ACC112 (cell line): ENCODE measurements around the gene VTI1A.

Experiments
- H2AFZ ChIP-seq: fragments of 200-600 bp; sonication (generic); one replicate; pipeline ENCODE4 v1.6.0; 2017; ENCODE audit warnings: antibody characterized with exemption, low read length; ENCODE audit not compliant: unreplicated experiment
- H3K27ac ChIP-seq: fragments of 200-600 bp; sonication (generic); 2 replicates; pipeline ENCODE4 v1.5.1; 2014; ENCODE audit warnings: low read depth, mild to moderate bottlenecking, antibody characterized with exemption, low read length, moderate library complexity
- H3K27me3 ChIP-seq: fragments of 200-600 bp; sonication (generic); 2 replicates; pipeline ENCODE4 v1.6.1; 2014; ENCODE audit warnings: mild to moderate bottlenecking, antibody characterized with exemption, low read length, moderate library complexity, mixed read lengths; ENCODE audit not compliant: insufficient read depth
- H3K36me3 ChIP-seq: fragments of 200-600 bp; sonication (generic); 2 replicates; pipeline ENCODE4 v1.6.1; 2016; ENCODE audit warnings: mild to moderate bottlenecking, antibody characterized with exemption, low read length, moderate library complexity, mixed read lengths; ENCODE audit not compliant: insufficient read depth
- H3K4me1 ChIP-seq: fragments of 200-600 bp; sonication (generic); one replicate; pipeline ENCODE4 v1.6.1; 2016; ENCODE audit warnings: low read length, mixed read lengths; ENCODE audit not compliant: insufficient read depth, unreplicated experiment, control insufficient read depth
- H3K4me3 ChIP-seq: fragments of 200-600 bp; sonication (generic); 2 replicates; pipeline ENCODE4 v1.5.1; 2014; ENCODE audit warnings: mild to moderate bottlenecking, low read depth, low read length
- H3K79me2 ChIP-seq: fragments of 200-600 bp; sonication (generic); one replicate; pipeline ENCODE4 v1.6.0; 2016; ENCODE audit warnings: low read length; ENCODE audit not compliant: control insufficient read depth, unreplicated experiment, insufficient read depth

The VTI1A gene

GRCh38 chr10:112816033-112816430 is 369.0 kb downstream of the VTI1A start:
- H3K36me3 ChIP-seq = no peaks in the 10 kb centered on the region
- H3K79me2 ChIP-seq = no peaks in the 10 kb centered on the region
- H3K27ac ChIP-seq = peak overlapping the region; percentile 24; the same call in 1 of the 2 replicates
- peak overlapping the region; percentile 3 for H3K4me3 ChIP-seq
- H2AFZ ChIP-seq = no peak overlapping the region
- H3K27me3 ChIP-seq = no peaks in the 10 kb centered on the region
- H3K4me1 ChIP-seq = peaks cover 26% of the 10 kb centered on the region

DNA sequence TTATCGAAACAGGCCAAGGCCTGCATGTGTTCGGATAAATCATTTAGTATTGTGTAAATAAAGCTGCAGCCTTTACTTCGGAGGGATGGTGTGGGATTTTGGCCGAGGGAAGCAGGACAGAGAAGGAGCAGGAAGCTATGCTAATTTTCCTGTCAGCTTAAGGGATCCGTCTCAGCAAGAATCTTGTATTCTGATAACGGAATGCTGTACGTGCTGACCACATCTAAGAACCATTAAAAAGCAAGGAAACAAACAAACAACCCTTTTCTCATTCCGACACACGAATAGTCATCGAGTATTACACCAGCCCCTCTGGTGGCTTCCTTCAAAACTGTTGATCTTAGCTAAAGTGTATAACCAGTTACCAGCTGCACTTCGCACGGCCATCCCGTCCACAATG is 369.9 kb downstream of the VTI1A start:
- no peak overlapping the region for H2AFZ ChIP-seq
- peaks cover 26% of the 10 kb centered on the region for H3K4me1 ChIP-seq
- H3K27me3 ChIP-seq = no peaks in the 10 kb centered on the region
- no peak overlapping the region for H3K4me3 ChIP-seq
- H3K36me3 ChIP-seq = no peaks in the 10 kb centered on the region
- H3K27ac ChIP-seq = no peak overlapping the region
- H3K79me2 ChIP-seq = no peaks in the 10 kb centered on the region

DNA sequence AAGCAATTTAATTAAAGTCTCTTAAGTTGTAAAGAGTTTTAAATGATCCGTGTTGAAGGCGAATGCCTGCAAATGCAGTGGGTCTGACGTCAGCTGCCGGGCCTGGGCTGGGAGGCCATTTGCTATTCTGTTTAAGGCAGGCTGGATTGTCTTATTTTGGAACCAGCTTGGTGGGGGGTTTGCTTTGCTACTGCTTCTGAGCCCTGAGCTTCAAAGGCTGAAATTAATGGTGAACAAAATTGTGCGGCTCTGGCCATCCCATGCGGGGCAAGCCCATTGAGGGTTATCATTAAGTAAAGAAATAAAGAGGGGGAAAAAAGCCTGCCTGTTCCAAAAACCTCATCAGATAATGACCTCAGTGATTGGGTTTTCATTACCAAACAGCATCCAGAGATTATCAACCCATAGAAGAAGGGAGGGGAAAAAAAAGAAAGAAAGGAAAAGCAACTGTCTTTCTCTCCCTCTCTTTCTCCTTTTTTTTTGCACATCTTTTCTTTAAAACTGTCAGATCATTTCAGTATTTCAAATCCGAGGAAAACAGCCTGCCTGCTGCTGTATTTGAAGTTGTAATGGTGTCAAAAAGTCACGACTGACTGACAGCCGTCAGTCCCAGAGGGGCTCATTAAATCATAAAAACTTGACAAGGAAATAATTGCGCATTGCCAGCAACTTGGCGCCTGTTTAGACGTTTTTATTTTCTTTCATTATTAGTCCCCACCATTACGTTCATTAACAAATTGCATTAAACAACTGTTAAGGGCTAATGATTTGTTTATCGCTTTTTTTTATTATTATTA is 371.2 kb downstream of the VTI1A start:
- Histone ChIP-seq H3K79me2 (no peaks in the 10 kb centered on the region), H2AFZ (no peak overlapping the region), H3K4me1 (peaks cover 15% of the 10 kb centered on the region)

DNA sequence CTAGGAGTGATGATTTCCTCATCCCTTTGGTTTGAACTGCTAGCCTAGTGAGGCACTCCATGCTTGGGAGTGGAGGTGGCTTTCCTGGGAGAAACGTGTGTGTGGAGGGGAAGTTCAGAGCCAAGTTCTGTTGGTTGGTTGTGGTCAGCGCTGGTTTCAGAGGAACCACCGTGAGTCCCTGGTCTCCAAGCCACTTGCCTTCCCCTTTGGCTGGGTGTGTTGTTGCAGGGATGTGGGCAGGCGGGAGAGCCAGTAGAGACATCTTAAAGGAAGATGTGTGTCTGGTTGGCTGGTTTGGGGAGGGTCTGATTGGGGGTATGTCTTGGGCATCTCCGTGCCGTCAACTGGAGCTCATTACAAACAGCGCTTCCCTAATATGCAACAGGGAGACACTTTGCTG is 372.2 kb downstream of the VTI1A start:
- no peak overlapping the region for H3K27ac ChIP-seq
- H3K36me3 ChIP-seq = no peaks in the 10 kb centered on the region
- no peak overlapping the region for H2AFZ ChIP-seq
- no peaks in the 10 kb centered on the region for H3K27me3 ChIP-seq
- peaks cover 15% of the 10 kb centered on the region for H3K4me1 ChIP-seq
- no peaks in the 10 kb centered on the region for H3K79me2 ChIP-seq
- H3K4me3 ChIP-seq = no peak overlapping the region

More for the DNA sequence above, 371.2 kb downstream of the VTI1A start:
- Histone ChIP-seq H3K36me3 (no peaks in the 10 kb centered on the region), H3K27me3 (no peaks in the 10 kb centered on the region), H3K4me3 (no peak overlapping the region), H3K27ac (no peak overlapping the region)

GRCh38 chr10:112820320-112820719 is 373.3 kb downstream of the VTI1A start:
- no peak overlapping the region for H2AFZ ChIP-seq
- H3K36me3 ChIP-seq = no peaks in the 10 kb centered on the region
- H3K79me2 ChIP-seq = no peaks in the 10 kb centered on the region
- peaks cover 10% of the 10 kb centered on the region for H3K4me1 ChIP-seq
- no peaks in the 10 kb centered on the region for H3K27me3 ChIP-seq
- no peak overlapping the region for H3K27ac ChIP-seq
- H3K4me3 ChIP-seq = no peak overlapping the region

DNA sequence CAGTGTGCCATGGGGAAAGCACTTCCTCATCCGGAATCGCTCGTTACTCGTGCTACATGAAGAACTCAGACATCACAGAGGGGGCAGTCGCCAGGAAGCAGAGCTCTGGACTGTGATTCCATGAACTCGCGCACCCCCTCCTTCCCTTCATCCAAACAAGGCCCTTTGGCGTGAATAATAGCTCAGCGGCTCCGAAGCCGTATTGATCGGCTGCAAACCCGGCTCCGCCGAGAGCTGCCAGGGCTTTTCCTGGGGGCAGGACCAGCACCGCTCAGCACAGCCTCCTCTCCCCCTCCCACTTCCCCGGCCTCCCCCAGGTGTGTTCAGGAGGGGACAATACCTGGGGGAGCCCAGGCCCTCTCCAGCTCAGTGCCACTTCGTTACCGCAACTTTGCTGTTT is 374.0 kb downstream of the VTI1A start:
- Histone ChIP-seq H3K4me1 (peaks cover 3% of the 10 kb centered on the region), H2AFZ (no peak overlapping the region), H3K36me3 (no peaks in the 10 kb centered on the region), H3K27ac (no peak overlapping the region), H3K27me3 (no peaks in the 10 kb centered on the region), H3K4me3 (no peak overlapping the region), H3K79me2 (no peaks in the 10 kb centered on the region)

- Histone ChIP-seq H3K79me2 (no peaks in the 10 kb centered on the region), H3K4me1 (no peaks in the 10 kb centered on the region), H3K27me3 (no peaks in the 10 kb centered on the region), H3K36me3 (no peaks in the 10 kb centered on the region), H3K4me3 (no peak overlapping the region), H2AFZ (no peak overlapping the region), H3K27ac (no peak overlapping the region)
Measured at GRCh38 chr10:112821663-112822062, 374.6 kb downstream of the VTI1A start.

DNA sequence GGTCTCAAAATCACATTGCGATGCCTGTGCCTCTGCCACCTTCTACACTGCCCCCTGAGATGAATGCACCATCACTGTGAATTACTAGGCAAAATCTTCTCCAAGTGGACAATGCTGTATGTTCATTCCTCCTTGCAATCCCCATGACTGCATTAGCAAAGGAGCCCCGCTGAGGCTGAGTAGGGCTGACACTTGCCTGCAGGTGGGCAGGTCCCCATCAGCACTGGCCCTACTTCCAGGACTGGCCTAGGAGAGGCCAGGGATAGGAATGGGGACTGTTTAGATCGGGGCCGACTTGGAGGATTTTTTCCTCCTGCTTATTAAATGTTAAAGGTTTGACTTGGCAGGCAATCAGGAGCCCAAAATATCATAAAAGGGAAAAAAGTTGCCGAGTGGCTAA is 376.0 kb downstream of the VTI1A start:
- Histone ChIP-seq H3K36me3 (no peaks in the 10 kb centered on the region), H2AFZ (no peak overlapping the region), H3K27ac (no peak overlapping the region), H3K79me2 (no peaks in the 10 kb centered on the region), H3K27me3 (no peaks in the 10 kb centered on the region), H3K4me1 (no peaks in the 10 kb centered on the region), H3K4me3 (no peak overlapping the region)

GRCh38 chr10:112823604-112824003 is 376.6 kb downstream of the VTI1A start:
- Histone ChIP-seq H3K79me2 (no peaks in the 10 kb centered on the region), H3K27ac (no peak overlapping the region)

DNA sequence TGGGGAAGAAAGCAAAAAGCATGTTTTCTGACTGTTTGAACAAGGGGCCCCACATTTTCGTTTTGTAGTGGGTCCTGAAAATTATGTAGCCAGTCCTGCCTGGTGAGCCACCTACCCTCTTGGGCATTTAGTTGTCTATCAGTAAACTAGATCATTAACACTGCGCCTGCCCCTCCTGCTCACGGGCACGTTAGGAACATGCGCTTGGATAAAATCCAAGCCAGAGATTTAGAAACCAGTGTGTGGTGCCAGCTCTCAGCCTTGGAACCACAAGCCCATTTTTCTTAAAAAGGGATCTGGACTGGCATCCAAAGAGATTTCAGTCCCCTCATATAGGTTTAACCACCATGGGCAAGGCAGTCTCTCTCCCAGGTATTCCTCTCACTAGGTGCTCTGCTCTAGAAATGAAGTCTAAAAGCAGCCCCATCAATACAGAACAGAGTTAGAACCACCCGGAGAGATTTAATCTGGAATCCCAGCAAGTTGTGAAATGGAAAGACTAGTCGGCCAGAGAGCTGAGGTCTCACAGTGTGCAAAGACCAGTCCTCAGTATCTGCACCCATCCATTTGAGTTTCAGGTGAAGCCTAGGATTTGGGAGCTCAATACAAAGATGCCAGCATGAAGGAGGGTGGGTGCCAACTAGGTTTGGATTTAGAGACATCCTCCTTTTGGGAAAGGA is 379.1 kb downstream of the VTI1A start:
- Histone ChIP-seq H3K4me1 (no peaks in the 10 kb centered on the region), H2AFZ (no peak overlapping the region), H3K4me3 (no peak overlapping the region), H3K27ac (no peak overlapping the region), H3K36me3 (no peaks in the 10 kb centered on the region), H3K27me3 (no peaks in the 10 kb centered on the region), H3K79me2 (no peaks in the 10 kb centered on the region)

More at GRCh38 chr10:112823604-112824003, 376.6 kb downstream of the VTI1A start:
- H3K4me1 ChIP-seq = no peaks in the 10 kb centered on the region
- H3K4me3 ChIP-seq = no peak overlapping the region
- H3K27me3 ChIP-seq = no peaks in the 10 kb centered on the region
- H3K36me3 ChIP-seq = no peaks in the 10 kb centered on the region
- no peak overlapping the region for H2AFZ ChIP-seq

GRCh38 chr10:112827086-112827485 is 380.1 kb downstream of the VTI1A start:
- Histone ChIP-seq H3K36me3 (no peaks in the 10 kb centered on the region), H3K4me1 (no peaks in the 10 kb centered on the region), H3K27me3 (no peaks in the 10 kb centered on the region), H3K79me2 (no peaks in the 10 kb centered on the region), H3K4me3 (no peak overlapping the region), H3K27ac (no peak overlapping the region), H2AFZ (no peak overlapping the region)
